GM12878 (cell line): ENCODE measurements around the gene EDN2. TPM values are rescaled to one million over a fixed set of nuclear protein-coding genes. Genes with fewer than 3 reads are reported as not detected.

Experiments used
- ATAC-seq: fragments of 200-7000 bp; cut with Tn5 transposase; 3 replicates; pipeline ENCODE4 v1.9.1; 2020; ENCODE audit warnings: mild to moderate bottlenecking, moderate library complexity
- BruUV-seq: library from RNA; stranded (reverse); fragments of 400-500 nt; replicated peaks from 2 replicates; lab custom pipeline; 2021; lab: Mats Ljungman, UMichigan
- CTCF ChIA-PET: fragments of 300-600 bp; sonication (Branson Sonifier 250); formaldehyde crosslinking; extraction: SDS; loops from one replicate; lab custom pipeline; 2021; ENCODE audit warnings: inconsistent platforms; lab: Yijun Ruan, JAX
- POLR2A ChIA-PET: fragments of 350-600 bp; formaldehyde crosslinking; extraction: SDS; loops from one replicate; lab custom pipeline; 2021; ENCODE audit warnings: inconsistent platforms; lab: Charles Lee
- RAD21 ChIA-PET: fragments of 300-600 bp; sonication (Branson Sonifier 250); formaldehyde crosslinking; loops from one replicate; lab custom pipeline; 2023; ENCODE audit warnings: antibody characterized with exemption; ENCODE audit not compliant: unreplicated experiment; lab: Charles Lee
- SMC1A ChIA-PET: fragments of 300-600 bp; sonication (Branson Sonifier 250); formaldehyde crosslinking; loops from one replicate; lab custom pipeline; 2023; ENCODE audit not compliant: unreplicated experiment, uncharacterized antibody; lab: Charles Lee
- DNase-seq: peaks from one replicate; pipeline ENCODE4 v3.0.0-alpha.2; 2011; ENCODE audit warnings: low read depth, low spot score
- FAIRE-seq: peaks from 3 replicates; lab custom pipeline; 2011; peaks lifted over from hg19 to GRCh38; lab: Jason Lieb, UNC
- H2AFZ ChIP-seq: 2 replicates; pipeline ENCODE4 v1.6.0; 2011; ENCODE audit warnings: low read depth, low read length, control low read depth; ENCODE audit not compliant: control insufficient read depth
- H3K27ac ChIP-seq: 2 replicates; pipeline ENCODE4 v1.5.1; 2011; ENCODE audit warnings: control low read depth; ENCODE audit not compliant: control insufficient read depth, insufficient read depth
- H3K27me3 ChIP-seq, 2 experiments: replicated peaks in 1 of 2; 2 replicates each; pipeline versions ENCODE4 v1.6.0 to v1.6.1; 2011; ENCODE audit warnings: low read length in 1 of 2; ENCODE audit not compliant: control insufficient read depth in 2 of 2, insufficient read depth in 2 of 2
- H3K36me3 ChIP-seq, 2 experiments: 2 replicates each; pipeline ENCODE4 v1.5.1; 2011; ENCODE audit warnings: low read length in 1 of 2; ENCODE audit not compliant: control insufficient read depth in 2 of 2, insufficient read depth in 2 of 2
- H3K4me1 ChIP-seq: 2 replicates; pipeline ENCODE4 v1.6.1; 2011; ENCODE audit warnings: mild to moderate bottlenecking, low read length, moderate library complexity, mixed read lengths; ENCODE audit not compliant: control insufficient read depth, insufficient read depth
- H3K4me2 ChIP-seq: 2 replicates; pipeline ENCODE4 v1.6.0; 2011; ENCODE audit warnings: control low read depth; ENCODE audit not compliant: control insufficient read depth, insufficient read depth
- H3K4me3 ChIP-seq: fragments of 200-600 bp; sonication (generic); 2 replicates; pipeline ENCODE4 v1.5.1; 2016
- H3K79me2 ChIP-seq: 2 replicates; pipeline ENCODE4 v1.6.0; 2011; ENCODE audit warnings: low read length; ENCODE audit not compliant: control insufficient read depth, insufficient read depth
- H3K9ac ChIP-seq: 2 replicates; pipeline ENCODE4 v1.8.0; 2011; ENCODE audit warnings: low read length, control low read depth, mixed read lengths; ENCODE audit not compliant: control insufficient read depth, insufficient read depth
- H3K9me3 ChIP-seq: replicated peaks from 3 replicates; pipeline ENCODE4 v1.5.1; 2011; ENCODE audit warnings: mild to moderate bottlenecking, low read length; ENCODE audit not compliant: control insufficient read depth, insufficient read depth
- H4K20me1 ChIP-seq: 2 replicates; pipeline ENCODE4 v1.6.0; 2011; ENCODE audit not compliant: control insufficient read depth, insufficient read depth
- BCL11A ChIP-seq: IDR thresholded peaks from 2 replicates; pipeline ENCODE4 v1.6.1; 2011; ENCODE audit warnings: low read depth, low read length
- ELK1 ChIP-seq: IDR thresholded peaks from 2 replicates; pipeline ENCODE4 v1.6.1; 2012; ENCODE audit warnings: low read depth, low read length, improper control_type of control experiment
- EZH2 ChIP-seq: IDR thresholded peaks from 2 replicates; pipeline ENCODE4 v1.6.1; 2012; ENCODE audit warnings: low read depth, mild to moderate bottlenecking, control low read depth, inconsistent platforms, low read length, borderline replicate concordance; ENCODE audit not compliant: control insufficient read depth
- GATAD2B ChIP-seq: fragments of 450-650 bp; conservative IDR thresholded peaks from 2 replicates; pipeline ENCODE4 v1.6.1; 2017; ENCODE audit warnings: low read depth, mild to moderate bottlenecking, moderate library complexity
- MTA2 ChIP-seq: fragments of 450-650 bp; IDR thresholded peaks from 2 replicates; pipeline ENCODE4 v1.6.1; 2016; ENCODE audit warnings: low read depth, mild to moderate bottlenecking, moderate library complexity
- NFYA ChIP-seq: IDR thresholded peaks from 2 replicates; pipeline ENCODE4 v1.6.1; 2011; ENCODE audit warnings: low read depth, mild to moderate bottlenecking, low read length, improper control_type of control experiment, borderline replicate concordance
- PAX8 ChIP-seq: fragments of 450-650 bp; IDR thresholded peaks from 2 replicates; pipeline ENCODE4 v1.6.1; 2017; ENCODE audit warnings: mild to moderate bottlenecking, moderate library complexity
- RELB ChIP-seq: fragments of 450-650 bp; IDR thresholded peaks from 2 replicates; pipeline ENCODE4 v1.6.1; 2017; ENCODE audit warnings: low read depth, mild to moderate bottlenecking, moderate library complexity
- TCF12 ChIP-seq: IDR thresholded peaks from 2 replicates; pipeline ENCODE4 v1.6.1; 2011; ENCODE audit warnings: low read depth, mild to moderate bottlenecking, low read length
- ZNF24 ChIP-seq: fragments of 450-650 bp; IDR thresholded peaks from 2 replicates; pipeline ENCODE4 v1.6.1; 2017; ENCODE audit warnings: antibody characterized with exemption, mild to moderate bottlenecking
- ZNF384 ChIP-seq: IDR thresholded peaks from 2 replicates; pipeline ENCODE4 v1.6.1; 2012; ENCODE audit warnings: low read depth, mild to moderate bottlenecking, low read length, improper control_type of control experiment, borderline replicate concordance
- WGBS: methylation state at CpG from one replicate; pipeline ENCODE4 v1.1.6; 2016; ENCODE audit warnings: low lambda C conversion rate; ENCODE audit not compliant: insufficient replicate concordance, insufficient coverage; ENCODE audit errors: missing lambda C conversion rate; 5-methylcytosine and 5-hydroxymethylcytosine counted together
- in situ Hi-C: fragments of 300-500 bp; cut with MboI; formaldehyde crosslinking; loops from 9 replicates; pipeline ENCODE4 v1.14.3; 2018; ENCODE audit warnings: mixed read lengths
- intact Hi-C: fragments of 100-400 bp; cut with micrococcal nuclease; formaldehyde crosslinking; loops from one replicate; pipeline ENCODE4 v1.14.2; 2022; ENCODE audit not compliant: unreplicated experiment
- polyA plus RNA-seq, 11 experiments: library from polyadenylated mRNA; depleted of rRNA in 4 of 11; unstranded in 6 of 11; stranded (reverse) in 5 of 11; fragments of >200 nt; fragmentation: Nextera tagmentation in 4 of 11; fragmentation: Illumina TruSeq in 1 of 11; extraction: Ambion mirVana in 4 of 11; extraction: Trizol in 1 of 11; gene quantifications; 1 replicate in 1 of 11; 2 replicates in 10 of 11; pipeline versions ENCODE4 v1.2.1 to v1.2.3, GENCODE V29; 2011 to 2016; ENCODE audit warnings: inconsistent platforms in 2 of 11, missing spikeins in 2 of 11, low read depth in 1 of 11
- total RNA-seq, 4 experiments: library from RNA; depleted of rRNA in 3 of 4; stranded (reverse); fragments of >200 nt in 3 of 4; fragmentation: Illumina TruSeq in 1 of 4; extraction: Trizol in 1 of 4; gene quantifications; 2 replicates each; pipeline versions ENCODE4 v1.2.1 to v1.2.3, GENCODE V29; 2013 to 2021
- TF ChIP-seq, protein P1 (sequence below): fragments of 450-650 bp; formaldehyde crosslinking; IDR thresholded peaks from 2 replicates; pipeline ENCODE4 v1.4.0; 2022; ENCODE audit warnings: mild to moderate bottlenecking, moderate library complexity

Gene EDN2
- total and polyA plus RNA-seq, 10 of the 15 experiments (the other 5 are each of a cell fraction or from before 2014, with no cell fraction given) = 0.11 to 1.5 (median 0.43) TPM; not detected in 1

DNA sequence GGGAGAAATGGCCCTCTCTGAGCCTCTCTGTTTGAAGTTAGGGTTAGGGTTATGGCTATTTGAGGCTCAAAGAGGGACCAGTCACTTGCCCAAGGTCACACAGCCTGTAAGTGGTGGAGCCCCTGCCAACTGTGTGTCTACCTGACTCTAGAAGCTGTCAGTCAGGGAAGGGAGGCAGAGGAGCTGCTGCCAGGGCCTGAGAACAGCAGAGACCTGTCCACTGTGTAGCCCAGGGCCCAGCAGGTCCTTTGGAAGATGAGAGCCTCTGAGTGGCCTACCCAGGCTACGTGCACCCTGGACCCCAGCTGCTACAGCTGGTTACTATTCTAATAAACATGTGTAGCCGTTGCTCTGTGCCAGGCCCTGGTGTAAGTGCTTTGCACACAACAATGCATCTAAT lies 15.1 kb upstream of the EDN2 start:
- Histone ChIP-seq H3K4me1 (peaks cover 8% of the 10 kb centered on the region), H3K9me3 (no peaks in the 10 kb centered on the region), H2AFZ (no peak overlapping the region), H3K36me3 (no peaks in the 10 kb centered on the region), H3K79me2 (no peaks in the 10 kb centered on the region), H3K4me3 (no peak overlapping the region), H3K27ac (no peak overlapping the region), H3K4me2 (no peak overlapping the region), H4K20me1 (no peaks in the 10 kb centered on the region), H3K9ac (no peak overlapping the region), H3K27me3 (peaks cover 0 to 1% of the 10 kb centered on the region in 2 experiments; a peak in 3 of 4 replicates)
- 13% methylated on average over 2 of the region's 2 CpGs for WGBS
- SMC1A ChIA-PET = interaction anchor here (0.8 to 1.8 kb wide), 3 partner anchors 9 to 17 kb away, joined by 3 to 6 read pairs (median 3); no protein-coding TSS in a partner anchor
- intact Hi-C loops (no loop called here), in situ Hi-C loops (no loop called here)
- RAD21 ChIA-PET = interaction anchor here (1.1 kb wide), 1 partner anchor 9 kb away, joined by 3 read pairs; no protein-coding TSS in a partner anchor
- DNase-seq (no peak), FAIRE-seq (no peak), ATAC-seq (no peak)
- BruUV-seq = no TSS peak
- POLR2A ChIA-PET = no interaction called here
- CTCF ChIA-PET = interaction anchor here (1.0 to 1.1 kb wide), 2 partner anchors 9 to 16 kb away, joined by 4 to 6 read pairs; no protein-coding TSS in a partner anchor
- no peak for TF ChIP-seq EZH2
- no peak for TF ChIP-seq ELK1
- no peak for TF ChIP-seq ZNF384
- TF ChIP-seq RELB = no peak
- no peak for TF ChIP-seq ZNF24
- no peak for TF ChIP-seq BCL11A
- TF ChIP-seq, protein P1, sequence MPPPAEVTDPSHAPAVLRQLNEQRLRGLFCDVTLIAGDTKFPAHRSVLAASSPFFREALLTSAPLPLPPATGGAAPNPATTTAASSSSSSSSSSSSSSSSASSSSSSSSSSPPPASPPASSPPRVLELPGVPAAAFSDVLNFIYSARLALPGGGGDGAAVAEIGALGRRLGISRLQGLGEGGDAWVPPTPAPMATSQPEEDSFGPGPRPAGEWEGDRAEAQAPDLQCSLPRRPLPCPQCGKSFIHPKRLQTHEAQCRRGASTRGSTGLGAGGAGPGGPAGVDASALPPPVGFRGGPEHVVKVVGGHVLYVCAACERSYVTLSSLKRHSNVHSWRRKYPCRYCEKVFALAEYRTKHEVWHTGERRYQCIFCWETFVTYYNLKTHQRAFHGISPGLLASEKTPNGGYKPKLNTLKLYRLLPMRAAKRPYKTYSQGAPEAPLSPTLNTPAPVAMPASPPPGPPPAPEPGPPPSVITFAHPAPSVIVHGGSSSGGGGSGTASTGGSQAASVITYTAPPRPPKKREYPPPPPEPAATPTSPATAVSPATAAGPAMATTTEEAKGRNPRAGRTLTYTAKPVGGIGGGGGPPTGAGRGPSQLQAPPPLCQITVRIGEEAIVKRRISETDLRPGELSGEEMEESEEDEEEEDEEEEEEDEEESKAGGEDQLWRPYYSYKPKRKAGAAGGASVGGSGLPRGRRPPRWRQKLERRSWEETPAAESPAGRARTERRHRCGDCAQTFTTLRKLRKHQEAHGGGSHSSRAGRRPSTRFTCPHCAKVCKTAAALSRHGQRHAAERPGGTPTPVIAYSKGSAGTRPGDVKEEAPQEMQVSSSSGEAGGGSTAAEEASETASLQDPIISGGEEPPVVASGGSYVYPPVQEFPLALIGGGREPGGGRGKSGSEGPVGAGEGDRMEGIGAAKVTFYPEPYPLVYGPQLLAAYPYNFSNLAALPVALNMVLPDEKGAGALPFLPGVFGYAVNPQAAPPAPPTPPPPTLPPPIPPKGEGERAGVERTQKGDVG (CRISPR knock-in tag) = no peak
- no peak for TF ChIP-seq MTA2
- no peak for TF ChIP-seq PAX8
- TF ChIP-seq NFYA = no peak
- no peak for TF ChIP-seq GATAD2B
- TF ChIP-seq TCF12 = no peak
